WTC11 (cell line): ENCODE data around the gene SYNPO2. TPM values are rescaled to one million over a fixed set of nuclear protein-coding genes. Genes with fewer than 3 reads are reported as not detected.

Experiments used
- ATAC-seq: fragments of 200-7000 bp; cut with Tn5 transposase; 2 replicates; pipeline ENCODE4 v1.10.0; 2021; ENCODE audit warnings: mild to moderate bottlenecking, moderate library complexity
- CTCF ChIA-PET: fragments of 300-600 bp; sonication (Branson Sonifier 250); formaldehyde crosslinking; loops from one replicate; lab custom pipeline; 2021; ENCODE audit warnings: antibody characterized with exemption; lab: Charles Lee
- POLR2A ChIA-PET: fragments of 350-600 bp; sonication (Branson Sonifier 250); formaldehyde crosslinking; loops from one replicate; lab custom pipeline; 2021; ENCODE audit warnings: antibody characterized with exemption; lab: Charles Lee
- DNase-seq: peaks from one replicate; pipeline ENCODE4 v3.0.0; 2021; ENCODE audit warnings: low spot score
- H3K27ac Mint-ChIP-seq: 2 replicates; pipeline ENCODE4 v1.8.0; 2021; ENCODE audit warnings: mixed read lengths
- H3K27me3 Mint-ChIP-seq: 2 replicates; pipeline ENCODE4 v1.8.0; 2021; ENCODE audit warnings: low read depth, mild to moderate bottlenecking, moderate library complexity, mixed read lengths
- H3K36me3 Mint-ChIP-seq: 2 replicates; pipeline ENCODE4 v1.8.0; 2021; ENCODE audit warnings: mixed read lengths
- H3K4me1 Mint-ChIP-seq: 2 replicates; pipeline ENCODE4 v1.8.0; 2022; ENCODE audit warnings: mixed read lengths
- H3K4me3 Mint-ChIP-seq: 2 replicates; pipeline ENCODE4 v1.8.0; 2021; ENCODE audit warnings: mild to moderate bottlenecking, moderate library complexity, mixed read lengths
- H3K9me3 Mint-ChIP-seq: 2 replicates; pipeline ENCODE4 v1.8.0; 2021; ENCODE audit warnings: mixed read lengths
- CREB1 ChIP-seq: sonication (generic); formaldehyde crosslinking; IDR thresholded peaks from 2 replicates; pipeline ENCODE4 v1.8.0; 2023; ENCODE audit warnings: mild to moderate bottlenecking, missing genetic modification reagents
- E2F1 ChIP-seq: sonication (generic); formaldehyde crosslinking; IDR thresholded peaks from 2 replicates; pipeline ENCODE4 v1.8.0; 2022; ENCODE audit warnings: mild to moderate bottlenecking, missing genetic modification reagents
- EMX1 ChIP-seq: fragments of 250-450 bp; sonication (Bioruptor Pico); IDR thresholded peaks from 2 replicates; pipeline ENCODE4 v1.8.0; 2021; ENCODE audit warnings: mild to moderate bottlenecking
- ESRRA ChIP-seq: sonication (generic); formaldehyde crosslinking; IDR thresholded peaks from 2 replicates; pipeline ENCODE4 v1.8.1; 2022; ENCODE audit warnings: mild to moderate bottlenecking, missing genetic modification reagents, borderline replicate concordance
- FOXJ3 ChIP-seq: sonication (generic); formaldehyde crosslinking; IDR thresholded peaks from 2 replicates; pipeline ENCODE4 v1.9.0; 2021; ENCODE audit warnings: missing genetic modification reagents, mild to moderate bottlenecking, borderline replicate concordance
- HMGXB4 ChIP-seq: sonication (generic); formaldehyde crosslinking; IDR thresholded peaks from 2 replicates; pipeline ENCODE4 v1.8.1; 2023; ENCODE audit warnings: mild to moderate bottlenecking, moderate library complexity, missing genetic modification reagents
- IRF2 ChIP-seq: sonication (generic); formaldehyde crosslinking; IDR thresholded peaks from 2 replicates; pipeline ENCODE4 v1.8.0; 2022; ENCODE audit warnings: low read depth, missing genetic modification reagents, borderline replicate concordance
- MYBL2 ChIP-seq: sonication (generic); formaldehyde crosslinking; IDR thresholded peaks from 2 replicates; pipeline ENCODE4 v1.8.1; 2023; ENCODE audit warnings: mild to moderate bottlenecking, moderate library complexity, missing genetic modification reagents
- NFATC4 ChIP-seq: fragments of 250-450 bp; sonication (Bioruptor Pico); IDR thresholded peaks from 2 replicates; pipeline ENCODE4 v1.9.0; 2021; ENCODE audit warnings: mild to moderate bottlenecking
- NFYB ChIP-seq: sonication (generic); formaldehyde crosslinking; conservative IDR thresholded peaks from 2 replicates; pipeline ENCODE4 v1.8.0; 2022; ENCODE audit warnings: low read depth, missing genetic modification reagents
- NR1H2 ChIP-seq: sonication (generic); formaldehyde crosslinking; IDR thresholded peaks from 2 replicates; pipeline ENCODE4 v1.9.0; 2021; ENCODE audit warnings: mild to moderate bottlenecking, moderate library complexity, missing genetic modification reagents
- NR3C1 ChIP-seq: sonication (generic); formaldehyde crosslinking; conservative IDR thresholded peaks from 2 replicates; pipeline ENCODE4 v1.8.1; 2023; ENCODE audit warnings: low read depth, mild to moderate bottlenecking, missing genetic modification reagents
- ZNF121 ChIP-seq: sonication (generic); formaldehyde crosslinking; IDR thresholded peaks from 2 replicates; pipeline ENCODE4 v1.8.0; 2023; ENCODE audit warnings: missing genetic modification reagents
- ZNF423 ChIP-seq: fragments of 250-450 bp; sonication (Bioruptor Pico); IDR thresholded peaks from 2 replicates; pipeline ENCODE4 v2.1.2; 2022; ENCODE audit warnings: mild to moderate bottlenecking, moderate library complexity
- total RNA-seq: library from RNA; stranded (reverse); gene quantifications from 3 replicates; pipeline ENCODE4 v1.2.3, GENCODE V29; 2021
- TF ChIP-seq, protein P1 (sequence below): sonication (generic); formaldehyde crosslinking; IDR thresholded peaks from 2 replicates; pipeline ENCODE4 v1.8.1; 2022; ENCODE audit warnings: low read depth, mild to moderate bottlenecking, moderate library complexity, missing genetic modification reagents, borderline replicate concordance
- TF ChIP-seq, protein P2 (sequence below): fragments of 250-450 bp; sonication (Bioruptor Pico); IDR thresholded peaks from 2 replicates; pipeline ENCODE4 v2.1.2; 2022; ENCODE audit warnings: mild to moderate bottlenecking, moderate library complexity
- TF ChIP-seq, protein P3 (sequence below): sonication (generic); formaldehyde crosslinking; IDR thresholded peaks from 2 replicates; pipeline ENCODE4 v1.8.1; 2022; ENCODE audit warnings: mild to moderate bottlenecking, missing genetic modification reagents, moderate library complexity, borderline replicate concordance
- TF ChIP-seq, protein P4 (sequence below): sonication (generic); formaldehyde crosslinking; IDR thresholded peaks from 2 replicates; pipeline ENCODE4 v1.8.1; 2023; ENCODE audit warnings: mild to moderate bottlenecking, missing genetic modification reagents, moderate library complexity

SYNPO2 gene
- total RNA-seq, 1 experiment from 2014 or later = 1.9 TPM

- H3K36me3 Mint-ChIP-seq = no peaks in the 10 kb centered on the region
- no peak overlapping the region for H3K4me3 Mint-ChIP-seq
- H3K4me1 Mint-ChIP-seq = peaks cover 15% of the 10 kb centered on the region
- TF ChIP-seq, protein P1, sequence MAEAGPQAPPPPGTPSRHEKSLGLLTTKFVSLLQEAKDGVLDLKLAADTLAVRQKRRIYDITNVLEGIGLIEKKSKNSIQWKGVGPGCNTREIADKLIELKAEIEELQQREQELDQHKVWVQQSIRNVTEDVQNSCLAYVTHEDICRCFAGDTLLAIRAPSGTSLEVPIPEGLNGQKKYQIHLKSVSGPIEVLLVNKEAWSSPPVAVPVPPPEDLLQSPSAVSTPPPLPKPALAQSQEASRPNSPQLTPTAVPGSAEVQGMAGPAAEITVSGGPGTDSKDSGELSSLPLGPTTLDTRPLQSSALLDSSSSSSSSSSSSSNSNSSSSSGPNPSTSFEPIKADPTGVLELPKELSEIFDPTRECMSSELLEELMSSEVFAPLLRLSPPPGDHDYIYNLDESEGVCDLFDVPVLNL (CRISPR knock-in tag) = no peak
- TF ChIP-seq CREB1 (no peak), NFATC4 (CRISPR knock-in tag) (no peak), EMX1 (CRISPR knock-in tag) (no peak), ZNF423 (CRISPR knock-in tag) (no peak), E2F1 (CRISPR knock-in tag) (no peak), ZNF121 (CRISPR knock-in tag) (no peak), ESRRA (no peak), NFYB (CRISPR knock-in tag) (no peak), MYBL2 (CRISPR knock-in tag) (no peak)
- TF ChIP-seq, protein P2, sequence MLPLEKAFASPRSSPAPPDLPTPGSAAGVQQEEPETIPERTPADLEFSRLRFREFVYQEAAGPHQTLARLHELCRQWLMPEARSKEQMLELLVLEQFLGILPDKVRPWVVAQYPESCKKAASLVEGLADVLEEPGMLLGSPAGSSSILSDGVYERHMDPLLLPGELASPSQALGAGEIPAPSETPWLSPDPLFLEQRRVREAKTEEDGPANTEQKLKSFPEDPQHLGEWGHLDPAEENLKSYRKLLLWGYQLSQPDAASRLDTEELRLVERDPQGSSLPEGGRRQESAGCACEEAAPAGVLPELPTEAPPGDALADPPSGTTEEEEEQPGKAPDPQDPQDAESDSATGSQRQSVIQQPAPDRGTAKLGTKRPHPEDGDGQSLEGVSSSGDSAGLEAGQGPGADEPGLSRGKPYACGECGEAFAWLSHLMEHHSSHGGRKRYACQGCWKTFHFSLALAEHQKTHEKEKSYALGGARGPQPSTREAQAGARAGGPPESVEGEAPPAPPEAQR = no peak
- TF ChIP-seq, protein P3, sequence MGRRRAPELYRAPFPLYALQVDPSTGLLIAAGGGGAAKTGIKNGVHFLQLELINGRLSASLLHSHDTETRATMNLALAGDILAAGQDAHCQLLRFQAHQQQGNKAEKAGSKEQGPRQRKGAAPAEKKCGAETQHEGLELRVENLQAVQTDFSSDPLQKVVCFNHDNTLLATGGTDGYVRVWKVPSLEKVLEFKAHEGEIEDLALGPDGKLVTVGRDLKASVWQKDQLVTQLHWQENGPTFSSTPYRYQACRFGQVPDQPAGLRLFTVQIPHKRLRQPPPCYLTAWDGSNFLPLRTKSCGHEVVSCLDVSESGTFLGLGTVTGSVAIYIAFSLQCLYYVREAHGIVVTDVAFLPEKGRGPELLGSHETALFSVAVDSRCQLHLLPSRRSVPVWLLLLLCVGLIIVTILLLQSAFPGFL (CRISPR knock-in tag) = no peak
- ChIA-PET POLR2A (no interaction called here), CTCF (no interaction called here)
- H3K27ac Mint-ChIP-seq = no peak overlapping the region
- ATAC-seq (no peak), DNase-seq (no peak)
- H3K27me3 Mint-ChIP-seq = no peaks in the 10 kb centered on the region
- H3K9me3 Mint-ChIP-seq = peaks cover 12% of the 10 kb centered on the region; the same call in 1 of the 2 replicates
Measured at GRCh38 chr4:118991686-118992085, 103.0 kb downstream of the SYNPO2 start.

GRCh38 chr4:118992149-118992548, 103.5 kb downstream of the SYNPO2 start:
- Mint-ChIP-seq H3K27me3 (no peaks in the 10 kb centered on the region), H3K9me3 (peaks cover 12% of the 10 kb centered on the region; the same call in 1 of the 2 replicates), H3K4me3 (no peak overlapping the region), H3K4me1 (peaks cover 15% of the 10 kb centered on the region), H3K27ac (no peak overlapping the region), H3K36me3 (no peaks in the 10 kb centered on the region)
- DNase-seq = no peak
- ChIA-PET CTCF (no interaction called here), POLR2A (no interaction called here)
- no peak for ATAC-seq
- TF ChIP-seq HMGXB4 (no peak), IRF2 (no peak), NR1H2 (CRISPR knock-in tag) (no peak), NFYB (CRISPR knock-in tag) (no peak), E2F1 (CRISPR knock-in tag) (no peak), FOXJ3 (no peak), NR3C1 (CRISPR knock-in tag) (no peak)
- TF ChIP-seq, protein P4, sequence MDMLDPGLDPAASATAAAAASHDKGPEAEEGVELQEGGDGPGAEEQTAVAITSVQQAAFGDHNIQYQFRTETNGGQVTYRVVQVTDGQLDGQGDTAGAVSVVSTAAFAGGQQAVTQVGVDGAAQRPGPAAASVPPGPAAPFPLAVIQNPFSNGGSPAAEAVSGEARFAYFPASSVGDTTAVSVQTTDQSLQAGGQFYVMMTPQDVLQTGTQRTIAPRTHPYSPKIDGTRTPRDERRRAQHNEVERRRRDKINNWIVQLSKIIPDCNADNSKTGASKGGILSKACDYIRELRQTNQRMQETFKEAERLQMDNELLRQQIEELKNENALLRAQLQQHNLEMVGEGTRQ (CRISPR knock-in tag) = no peak
